PC-3 (cell line): Measurements from ENCODE around the gene INPP5D. TPM values are rescaled to one million over a fixed set of nuclear protein-coding genes. Genes with fewer than 3 reads are reported as not detected.

Experiments used
- ATAC-seq: fragments of 200-7000 bp; cut with Tn5 transposase; 2 replicates; pipeline ENCODE4 v1.9.1; 2020; ENCODE audit warnings: mild to moderate bottlenecking, moderate library complexity
- BruUV-seq: library from RNA; stranded (reverse); fragments of 400-500 nt; replicated peaks from 2 replicates; lab custom pipeline; 2021; lab: Mats Ljungman, UMichigan
- CTCF ChIA-PET: fragments of 300-600 bp; sonication (Branson Sonifier 250); formaldehyde crosslinking; loops from one replicate; lab custom pipeline; 2022; ENCODE audit warnings: antibody characterized with exemption; lab: Charles Lee
- POLR2A ChIA-PET: fragments of 300-600 bp; sonication (Branson Sonifier 250); formaldehyde crosslinking; loops from one replicate; lab custom pipeline; 2022; ENCODE audit warnings: antibody characterized with exemption; ENCODE audit not compliant: unreplicated experiment; lab: Charles Lee
- DNase-seq: peaks from one replicate; pipeline ENCODE4 v3.0.0-alpha.2; 2015
- H2AFZ ChIP-seq: fragments of 300-600 bp; sonication (generic); 2 replicates; pipeline ENCODE4 v1.6.0; 2016; ENCODE audit warnings: antibody characterized with exemption, low read length
- H3F3A ChIP-seq: fragments of 300-600 bp; sonication (generic); one replicate; pipeline ENCODE4 v1.6.0; 2017; ENCODE audit warnings: antibody characterized with exemption, low read length, control low read depth, mild to moderate bottlenecking; ENCODE audit not compliant: unreplicated experiment
- H3K27ac ChIP-seq: fragments of 300-600 bp; sonication (generic); 2 replicates; pipeline ENCODE4 v1.5.1; 2016; ENCODE audit warnings: mild to moderate bottlenecking, low read length
- H3K27me3 ChIP-seq: fragments of 300-600 bp; sonication (generic); 2 replicates; pipeline ENCODE4 v1.6.1; 2016; ENCODE audit warnings: low read length, mixed read lengths
- H3K36me3 ChIP-seq: fragments of 300-600 bp; sonication (generic); 2 replicates; pipeline ENCODE4 v1.6.1; 2016; ENCODE audit warnings: low read depth, mixed run types, low read length, mixed read lengths
- H3K4me1 ChIP-seq: fragments of 300-600 bp; sonication (generic); 2 replicates; pipeline ENCODE4 v1.5.1; 2016; ENCODE audit warnings: low read length; ENCODE audit not compliant: insufficient read depth
- H3K4me2 ChIP-seq: fragments of 300-600 bp; sonication (generic); 2 replicates; pipeline ENCODE4 v1.6.0; 2016; ENCODE audit warnings: low read length
- H3K4me3 ChIP-seq: fragments of 300-600 bp; sonication (generic); 2 replicates; pipeline ENCODE4 v1.5.1; 2016; ENCODE audit warnings: mild to moderate bottlenecking, low read length, mixed read lengths
- H3K79me2 ChIP-seq: fragments of 300-600 bp; sonication (generic); 2 replicates; pipeline ENCODE4 v1.6.1; 2017; ENCODE audit warnings: low read length, mixed read lengths
- H3K9ac ChIP-seq: fragments of 300-600 bp; sonication (generic); 2 replicates; pipeline ENCODE4 v1.6.0; 2016; ENCODE audit warnings: mild to moderate bottlenecking, low read length
- H3K9me2 ChIP-seq: fragments of 300-600 bp; sonication (generic); replicated peaks from 2 replicates; pipeline ENCODE4 v1.6.1; 2016; ENCODE audit warnings: mixed run types, low read length, mixed read lengths
- H3K9me3 ChIP-seq: fragments of 300-600 bp; sonication (generic); 2 replicates; pipeline ENCODE4 v1.6.1; 2016; ENCODE audit warnings: low read length, mixed read lengths
- H4K20me1 ChIP-seq: fragments of 300-600 bp; sonication (generic); 2 replicates; pipeline ENCODE4 v1.6.1; 2016; ENCODE audit warnings: low read length, mixed read lengths
- CTCF ChIP-seq: fragments of 300-600 bp; sonication (generic); conservative IDR thresholded peaks from 2 replicates; pipeline ENCODE4 v1.5.1; 2017; ENCODE audit warnings: antibody characterized with exemption, low read depth, mild to moderate bottlenecking, low read length
- EZH2 ChIP-seq: fragments of 300-600 bp; sonication (generic); IDR thresholded peaks from one replicate; pipeline ENCODE4 v1.6.1; 2017; ENCODE audit warnings: antibody characterized with exemption, mild to moderate bottlenecking, low read length; ENCODE audit not compliant: unreplicated experiment
- EZH2phosphoT487 ChIP-seq: fragments of 300-600 bp; sonication (generic); IDR thresholded peaks from 2 replicates; pipeline ENCODE4 v1.6.1; 2018; ENCODE audit warnings: mild to moderate bottlenecking, antibody characterized with exemption, low read length, borderline replicate concordance
- intact Hi-C: fragments of 100-400 bp; cut with micrococcal nuclease; formaldehyde crosslinking; loops from 2 replicates; pipeline ENCODE4 v1.9.0; 2023
- total RNA-seq: library from RNA; depleted of rRNA; stranded (reverse); fragments of >200 nt; gene quantifications from 2 replicates; pipeline ENCODE4 v1.2.3, GENCODE V29; 2014

The INPP5D gene
- total RNA-seq, 1 experiment from 2014 or later, result 0.26 TPM

DNA sequence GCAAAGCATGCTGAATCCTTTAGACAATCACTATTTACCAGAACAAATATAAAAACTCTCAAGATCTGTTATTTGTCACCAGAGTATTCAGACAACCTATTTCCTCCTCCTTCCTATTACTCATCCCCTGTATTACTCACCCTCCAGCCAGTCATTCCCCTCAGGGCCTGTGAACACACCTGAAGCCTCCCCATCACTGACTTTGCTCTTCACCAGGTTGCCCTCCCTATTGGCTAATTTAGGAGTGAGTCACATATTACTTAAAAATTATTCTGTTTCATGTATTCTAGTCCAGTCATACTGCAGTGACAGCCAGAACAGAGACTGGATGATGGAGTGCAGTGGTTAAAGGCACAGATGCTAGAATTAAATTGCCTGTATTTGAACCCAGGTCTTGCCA lies 187.6 kb downstream of the INPP5D start:
- POLR2A ChIA-PET, result no interaction called here
- H3K4me3 ChIP-seq, result no peak overlapping the region

DNA sequence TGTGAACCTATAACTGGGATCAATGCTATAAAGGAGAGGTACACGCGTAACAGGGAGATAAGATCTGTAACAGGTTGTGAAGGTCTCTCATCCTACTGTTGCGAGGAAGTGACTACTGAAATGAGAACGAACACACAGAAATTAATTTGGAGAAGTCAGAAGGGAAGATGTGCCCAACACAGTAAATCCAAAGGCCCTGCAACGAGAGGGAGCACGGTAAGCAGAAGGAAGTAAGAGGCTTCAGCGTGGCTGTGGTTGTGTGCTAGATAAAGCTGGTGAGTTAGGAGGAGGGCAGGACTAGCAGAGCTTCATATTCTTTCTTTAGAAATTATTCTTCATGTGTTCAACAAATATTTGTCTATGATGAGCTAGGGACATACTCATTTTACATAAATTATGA lies 188.9 kb downstream of the INPP5D start:
- no peak overlapping the region for H3K4me3 ChIP-seq
- intact Hi-C loops, result loop anchor here (5.0 kb wide), 1 partner anchor 82 kb away; no protein-coding TSS in a partner anchor

More for the DNA sequence above, 187.6 kb downstream of the INPP5D start:
- Histone ChIP-seq H3K79me2 (peaks cover 16% of the 10 kb centered on the region), H3F3A (peaks cover 12% of the 10 kb centered on the region), H3K4me1 (peaks cover 64% of the 10 kb centered on the region), H3K9me3 (no peaks in the 10 kb centered on the region), H3K27ac (peak overlapping the region; percentile 99), H3K9ac (peak overlapping the region; percentile 78), H3K4me2 (peak overlapping the region; percentile 70), H3K9me2 (no peaks in the 10 kb centered on the region), H3K27me3 (no peaks in the 10 kb centered on the region), H2AFZ (no peak overlapping the region), H3K36me3 (peaks cover 4% of the 10 kb centered on the region), H4K20me1 (peaks cover 6% of the 10 kb centered on the region; the same call in 1 of the 2 replicates)
- no TSS peak for BruUV-seq
- ATAC-seq (peak; percentile 70), DNase-seq (peak; percentile 99)
- no peak for TF ChIP-seq EZH2
- no peak for TF ChIP-seq CTCF
- TF ChIP-seq EZH2phosphoT487, result no peak
- CTCF ChIA-PET, result no interaction called here
- intact Hi-C loops, result loop anchor here (1.0 to 5.0 kb wide), 4 partner anchors 36 to 218 kb away; no protein-coding TSS in a partner anchor

More for the DNA sequence above, 188.9 kb downstream of the INPP5D start:
- Histone ChIP-seq H3K9me3 (no peaks in the 10 kb centered on the region), H3K36me3 (peaks cover 12% of the 10 kb centered on the region), H3K4me2 (no peak overlapping the region; the same call in 1 of the 2 replicates), H3K9ac (peak overlapping the region; percentile 20; the same call in 1 of the 2 replicates), H3K27me3 (no peaks in the 10 kb centered on the region), H3K27ac (peak overlapping the region; percentile 99), H4K20me1 (peaks cover 17% of the 10 kb centered on the region), H3K79me2 (peaks cover 26% of the 10 kb centered on the region), H3K4me1 (peaks cover 59% of the 10 kb centered on the region), H3F3A (peaks cover 12% of the 10 kb centered on the region), H3K9me2 (no peaks in the 10 kb centered on the region), H2AFZ (no peak overlapping the region)
- no peak for TF ChIP-seq CTCF
- TF ChIP-seq EZH2, result no peak
- no peak for TF ChIP-seq EZH2phosphoT487
- no peak for ATAC-seq
- no TSS peak for BruUV-seq
- ChIA-PET CTCF (no interaction called here), POLR2A (interaction anchor here (0.6 to 0.9 kb wide), 2 partner anchors 215 to 220 kb away, joined by 3 to 9 read pairs; no protein-coding TSS in a partner anchor)
- DNase-seq, result peak; percentile 17
